ENCODE results near the gene PDHB.

PDHB gene

GRCh38 chr3:58433400-58434167 is at the start of gene PDHB:
TSS of gene PDHB (minus strand) at chr3:58433832. CDS start at chr3:58433809, 23 bp downstream.
- ChIA-PET POLR2A (interaction anchor here (0.6 to 1.6 kb wide), 9 partner anchors 9 to 261 kb away, joined by 3 to 6 read pairs (median 3); partner anchors contain the start of genes HTD2, KCTD6 and RPP14), CTCF (no interaction called here)
- TF ChIP-seq SUZ12 (IDR thresholded peaks at IDR 0.05): no peak
- peak; percentile 56; the same call in 1 of the 2 replicates for TF ChIP-seq NFRKB (IDR thresholded peaks at IDR 0.05)
- no peak for TF ChIP-seq LEF1 (IDR thresholded peaks at IDR 0.05; ENCODE audit: borderline replicate concordance)
- peak; percentile 93 for TF ChIP-seq PKNOX1 (IDR thresholded peaks at IDR 0.05)
- no peak for TF ChIP-seq SP1 (IDR thresholded peaks at IDR 0.05)
- TF ChIP-seq CTBP1 (IDR thresholded peaks at IDR 0.05; ENCODE audit: borderline replicate concordance): 0 out of 2 replicates have a peak, but pooled peaks have one; percentile 40
- TF ChIP-seq HDGF (IDR thresholded peaks at IDR 0.05; ENCODE audit: borderline replicate concordance): no peak; the same call in 1 of the 2 replicates
- no peak for TF ChIP-seq FOXK2 (IDR thresholded peaks at IDR 0.05)
- no peak for TF ChIP-seq ZNF384 (IDR thresholded peaks at IDR 0.05)
- no peak for TF ChIP-seq TARDBP (IDR thresholded peaks at IDR 0.05)
- TF ChIP-seq L3MBTL2 (conservative IDR thresholded peaks at IDR 0.05): peak; percentile 95
- TF ChIP-seq FOXM1 (IDR thresholded peaks at IDR 0.05; ENCODE audit: borderline replicate concordance): no peak
- TF ChIP-seq FOXA1 (IDR thresholded peaks at IDR 0.05): no peak
- peak; percentile 76 for TF ChIP-seq ARNT (IDR thresholded peaks at IDR 0.05)
- TF ChIP-seq ELF4 (IDR thresholded peaks at IDR 0.05): no peak
- TF ChIP-seq BHLHE40 (IDR thresholded peaks at IDR 0.05; ENCODE audit: borderline replicate concordance): no peak; the same call in 1 of the 2 replicates
- DNase-seq (ENCODE audit: extremely low spot score): peak; percentile 96

- DNase-seq (ENCODE audit: extremely low spot score): no peak
- POLR2A ChIA-PET: no interaction called here
- CTCF ChIA-PET: interaction anchor here (0.7 kb wide), 1 partner anchor 73 kb away, joined by 4 read pairs; no protein-coding TSS in a partner anchor
- TF ChIP-seq CTBP1 (IDR thresholded peaks at IDR 0.05; ENCODE audit: borderline replicate concordance) (no peak), SP1 (IDR thresholded peaks at IDR 0.05) (no peak), ARNT (IDR thresholded peaks at IDR 0.05) (no peak), ELF4 (IDR thresholded peaks at IDR 0.05) (no peak), LEF1 (IDR thresholded peaks at IDR 0.05; ENCODE audit: borderline replicate concordance) (no peak), FOXM1 (IDR thresholded peaks at IDR 0.05; ENCODE audit: borderline replicate concordance) (no peak), SUZ12 (IDR thresholded peaks at IDR 0.05) (no peak), BHLHE40 (IDR thresholded peaks at IDR 0.05; ENCODE audit: borderline replicate concordance) (no peak), FOXK2 (IDR thresholded peaks at IDR 0.05) (no peak), HDGF (IDR thresholded peaks at IDR 0.05; ENCODE audit: borderline replicate concordance) (no peak), TARDBP (IDR thresholded peaks at IDR 0.05) (no peak), ZNF384 (IDR thresholded peaks at IDR 0.05) (no peak), NFRKB (IDR thresholded peaks at IDR 0.05) (no peak), L3MBTL2 (conservative IDR thresholded peaks at IDR 0.05) (no peak), FOXA1 (IDR thresholded peaks at IDR 0.05) (no peak), PKNOX1 (IDR thresholded peaks at IDR 0.05) (no peak)
These were observed 49.4 kb upstream of the PDHB start for GRCh38 chr3:58482917-58483636.

GRCh38 chr3:58480309-58480708 is 46.7 kb upstream of the PDHB start:
- CTCF ChIA-PET: no interaction called here

GRCh38 chr3:58478781-58479180 is 45.1 kb upstream of the PDHB start:
- ChIA-PET CTCF (no interaction called here), POLR2A (no interaction called here)
- TF ChIP-seq TARDBP (IDR thresholded peaks at IDR 0.05) (no peak), HDGF (IDR thresholded peaks at IDR 0.05; ENCODE audit: borderline replicate concordance) (no peak), BHLHE40 (IDR thresholded peaks at IDR 0.05; ENCODE audit: borderline replicate concordance) (no peak), FOXM1 (IDR thresholded peaks at IDR 0.05; ENCODE audit: borderline replicate concordance) (no peak)
- no peak for DNase-seq (ENCODE audit: extremely low spot score)

More at GRCh38 chr3:58480309-58480708, 46.7 kb upstream of the PDHB start:
- DNase-seq (ENCODE audit: extremely low spot score): no peak
- POLR2A ChIA-PET: no interaction called here
- no peak for TF ChIP-seq NFRKB (IDR thresholded peaks at IDR 0.05)
- TF ChIP-seq BHLHE40 (IDR thresholded peaks at IDR 0.05; ENCODE audit: borderline replicate concordance): no peak
- no peak for TF ChIP-seq ARNT (IDR thresholded peaks at IDR 0.05)
- TF ChIP-seq L3MBTL2 (conservative IDR thresholded peaks at IDR 0.05): no peak
- no peak for TF ChIP-seq SP1 (IDR thresholded peaks at IDR 0.05)
- no peak for TF ChIP-seq CTBP1 (IDR thresholded peaks at IDR 0.05; ENCODE audit: borderline replicate concordance)

GRCh38 chr3:58474967-58475578 is 41.4 kb upstream of the PDHB start:
- no peak for TF ChIP-seq CTBP1 (IDR thresholded peaks at IDR 0.05; ENCODE audit: borderline replicate concordance)
- TF ChIP-seq FOXK2 (IDR thresholded peaks at IDR 0.05): no peak
- no peak for TF ChIP-seq FOXM1 (IDR thresholded peaks at IDR 0.05; ENCODE audit: borderline replicate concordance)
- TF ChIP-seq SUZ12 (IDR thresholded peaks at IDR 0.05): no peak
- TF ChIP-seq HDGF (IDR thresholded peaks at IDR 0.05; ENCODE audit: borderline replicate concordance): no peak
- no peak for TF ChIP-seq ZNF384 (IDR thresholded peaks at IDR 0.05)
- no peak for TF ChIP-seq L3MBTL2 (conservative IDR thresholded peaks at IDR 0.05)
- TF ChIP-seq NFRKB (IDR thresholded peaks at IDR 0.05): no peak
- ChIA-PET POLR2A (no interaction called here), CTCF (interaction anchor here (0.7 kb wide), 1 partner anchor 57 kb away, joined by 3 read pairs; no protein-coding TSS in a partner anchor)
- no peak for DNase-seq (ENCODE audit: extremely low spot score)
